ENCODE data around the gene FAM174B. TPM values are rescaled to one million over a fixed set of nuclear protein-coding genes. Genes with fewer than 3 reads are reported as not detected.

FAM174B gene
- total and polyA plus RNA-seq, 10 of the 15 experiments (the other 5 are each of a cell fraction or from before 2014, with no cell fraction given), result 0.71 to 15.9 (median 4.2) TPM

DNA sequence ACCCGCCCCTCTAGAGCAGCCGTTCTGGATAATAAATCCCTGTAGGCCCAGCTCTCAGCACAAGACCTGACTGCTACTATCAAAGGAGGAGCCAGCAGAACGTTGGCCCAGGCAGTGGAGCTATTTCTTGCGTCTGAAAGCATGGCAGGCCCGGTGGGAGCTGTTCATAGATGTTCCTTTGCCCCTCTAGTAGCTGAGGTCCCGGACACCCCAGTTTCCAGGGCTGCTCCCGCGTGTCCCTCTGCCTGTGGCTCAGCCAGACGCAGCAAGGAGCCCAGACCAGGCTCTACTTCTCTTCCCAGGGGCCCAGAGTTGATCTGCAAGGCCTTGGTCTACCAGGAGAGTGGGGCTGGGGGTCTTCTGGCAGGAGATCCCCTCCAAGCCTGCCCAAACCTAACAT lies 76.1 kb downstream of the FAM174B start (continued):
- TF ChIP-seq, protein P1, sequence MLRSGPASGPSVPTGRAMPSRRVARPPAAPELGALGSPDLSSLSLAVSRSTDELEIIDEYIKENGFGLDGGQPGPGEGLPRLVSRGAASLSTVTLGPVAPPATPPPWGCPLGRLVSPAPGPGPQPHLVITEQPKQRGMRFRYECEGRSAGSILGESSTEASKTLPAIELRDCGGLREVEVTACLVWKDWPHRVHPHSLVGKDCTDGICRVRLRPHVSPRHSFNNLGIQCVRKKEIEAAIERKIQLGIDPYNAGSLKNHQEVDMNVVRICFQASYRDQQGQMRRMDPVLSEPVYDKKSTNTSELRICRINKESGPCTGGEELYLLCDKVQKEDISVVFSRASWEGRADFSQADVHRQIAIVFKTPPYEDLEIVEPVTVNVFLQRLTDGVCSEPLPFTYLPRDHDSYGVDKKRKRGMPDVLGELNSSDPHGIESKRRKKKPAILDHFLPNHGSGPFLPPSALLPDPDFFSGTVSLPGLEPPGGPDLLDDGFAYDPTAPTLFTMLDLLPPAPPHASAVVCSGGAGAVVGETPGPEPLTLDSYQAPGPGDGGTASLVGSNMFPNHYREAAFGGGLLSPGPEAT (IDR thresholded peaks at IDR 0.05; ENCODE audit: low read depth), result no peak
- TF ChIP-seq KDM1A (IDR thresholded peaks at IDR 0.05; ENCODE audit: borderline replicate concordance) (no peak), POU2F2 (IDR thresholded peaks at IDR 0.05; ENCODE audit: borderline replicate concordance, low read depth, low read length) (no peak), CBFB (IDR thresholded peaks at IDR 0.05; ENCODE audit: low read depth) (no peak), RAD51 (IDR thresholded peaks at IDR 0.05) (no peak), KLF5 (IDR thresholded peaks at IDR 0.05; ENCODE audit: partially characterized antibody) (no peak), MEF2B (IDR thresholded peaks at IDR 0.05; ENCODE audit: partially characterized antibody, poor library complexity, severe bottlenecking) (no peak)
- TF ChIP-seq, protein P2, sequence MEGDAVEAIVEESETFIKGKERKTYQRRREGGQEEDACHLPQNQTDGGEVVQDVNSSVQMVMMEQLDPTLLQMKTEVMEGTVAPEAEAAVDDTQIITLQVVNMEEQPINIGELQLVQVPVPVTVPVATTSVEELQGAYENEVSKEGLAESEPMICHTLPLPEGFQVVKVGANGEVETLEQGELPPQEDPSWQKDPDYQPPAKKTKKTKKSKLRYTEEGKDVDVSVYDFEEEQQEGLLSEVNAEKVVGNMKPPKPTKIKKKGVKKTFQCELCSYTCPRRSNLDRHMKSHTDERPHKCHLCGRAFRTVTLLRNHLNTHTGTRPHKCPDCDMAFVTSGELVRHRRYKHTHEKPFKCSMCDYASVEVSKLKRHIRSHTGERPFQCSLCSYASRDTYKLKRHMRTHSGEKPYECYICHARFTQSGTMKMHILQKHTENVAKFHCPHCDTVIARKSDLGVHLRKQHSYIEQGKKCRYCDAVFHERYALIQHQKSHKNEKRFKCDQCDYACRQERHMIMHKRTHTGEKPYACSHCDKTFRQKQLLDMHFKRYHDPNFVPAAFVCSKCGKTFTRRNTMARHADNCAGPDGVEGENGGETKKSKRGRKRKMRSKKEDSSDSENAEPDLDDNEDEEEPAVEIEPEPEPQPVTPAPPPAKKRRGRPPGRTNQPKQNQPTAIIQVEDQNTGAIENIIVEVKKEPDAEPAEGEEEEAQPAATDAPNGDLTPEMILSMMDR (IDR thresholded peaks at IDR 0.05 in 2 of 3, conservative IDR thresholded peaks at IDR 0.05 in 1 of 3; ENCODE audit: control insufficient read depth in 2 of 3, extremely low read depth in 1 of 3, insufficient read depth in 1 of 3, low read depth in 3 of 3, low read length in 3 of 3), result no peak
- TF ChIP-seq, protein P3, sequence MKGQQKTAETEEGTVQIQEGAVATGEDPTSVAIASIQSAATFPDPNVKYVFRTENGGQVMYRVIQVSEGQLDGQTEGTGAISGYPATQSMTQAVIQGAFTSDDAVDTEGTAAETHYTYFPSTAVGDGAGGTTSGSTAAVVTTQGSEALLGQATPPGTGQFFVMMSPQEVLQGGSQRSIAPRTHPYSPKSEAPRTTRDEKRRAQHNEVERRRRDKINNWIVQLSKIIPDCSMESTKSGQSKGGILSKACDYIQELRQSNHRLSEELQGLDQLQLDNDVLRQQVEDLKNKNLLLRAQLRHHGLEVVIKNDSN (IDR thresholded peaks at IDR 0.05; ENCODE audit: borderline replicate concordance, extremely low read length, insufficient read depth, low read depth, low read length), result no peak
- TF ChIP-seq, protein P4, sequence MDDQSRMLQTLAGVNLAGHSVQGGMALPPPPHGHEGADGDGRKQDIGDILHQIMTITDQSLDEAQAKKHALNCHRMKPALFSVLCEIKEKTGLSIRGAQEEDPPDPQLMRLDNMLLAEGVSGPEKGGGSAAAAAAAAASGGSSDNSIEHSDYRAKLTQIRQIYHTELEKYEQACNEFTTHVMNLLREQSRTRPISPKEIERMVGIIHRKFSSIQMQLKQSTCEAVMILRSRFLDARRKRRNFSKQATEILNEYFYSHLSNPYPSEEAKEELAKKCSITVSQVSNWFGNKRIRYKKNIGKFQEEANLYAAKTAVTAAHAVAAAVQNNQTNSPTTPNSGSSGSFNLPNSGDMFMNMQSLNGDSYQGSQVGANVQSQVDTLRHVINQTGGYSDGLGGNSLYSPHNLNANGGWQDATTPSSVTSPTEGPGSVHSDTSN (IDR thresholded peaks at IDR 0.05; ENCODE audit: insufficient replicate concordance, low read depth, low read length), result no peak
